ENCODE data around the gene PRDM12.

The PRDM12 gene

GRCh38 chr9:130714586-130715110, 50.3 kb downstream of the PRDM12 start:
- DNase-seq (ENCODE audit: insufficient read length, low spot score) (no peak), FAIRE-seq (no peak)

DNA sequence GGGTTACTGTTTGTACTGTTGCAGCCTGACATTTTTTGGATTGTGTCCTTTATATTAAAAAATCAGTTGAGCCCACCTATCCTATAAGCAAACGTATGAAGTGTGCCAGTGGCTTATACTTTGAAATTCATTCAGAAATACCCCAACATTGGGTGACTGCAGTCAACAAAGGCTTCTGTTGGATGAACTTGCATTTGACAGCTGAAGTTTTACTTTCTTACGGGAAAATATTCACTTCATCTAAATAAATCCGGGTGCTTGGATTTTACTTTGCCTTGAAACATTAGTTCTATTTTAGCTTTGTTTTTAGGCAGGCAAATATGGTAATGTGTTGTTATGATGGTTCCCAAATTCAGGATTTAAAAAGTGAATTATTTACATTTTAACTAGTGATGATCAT, 50.9 kb downstream of the PRDM12 start:
- DNase-seq (ENCODE audit: insufficient read length, low spot score) (no peak), FAIRE-seq (no peak)

GRCh38 chr9:130718562-130718961, 54.2 kb downstream of the PRDM12 start:
- FAIRE-seq: no peak
- no peak for DNase-seq (ENCODE audit: insufficient read length, low spot score)

DNA sequence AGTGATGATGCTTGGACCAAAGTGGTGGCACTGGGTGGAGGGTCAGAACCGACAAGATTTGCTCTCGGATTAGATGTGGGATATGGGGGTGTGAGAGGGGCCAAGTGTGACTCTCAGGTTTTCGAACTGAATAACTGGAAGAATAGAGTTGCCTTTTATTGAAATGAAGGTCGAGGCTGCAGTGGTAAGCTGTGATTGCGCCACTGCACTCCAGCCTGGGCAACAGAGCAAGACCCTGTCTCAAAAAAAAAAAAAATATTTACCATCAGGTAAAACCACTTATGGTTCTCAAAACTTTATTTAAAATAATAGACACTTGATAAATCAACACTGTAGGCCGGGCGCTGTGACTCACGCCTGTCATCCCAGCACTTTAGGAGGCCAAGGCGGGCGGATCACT, 56.4 kb downstream of the PRDM12 start:
- no peak for FAIRE-seq
- DNase-seq (ENCODE audit: insufficient read length, low spot score): no peak

- DNase-seq (ENCODE audit: insufficient read length, low spot score) (no peak), FAIRE-seq (no peak)
Observed at GRCh38 chr9:130728721-130729120, 64.3 kb downstream of the PRDM12 start.

DNA sequence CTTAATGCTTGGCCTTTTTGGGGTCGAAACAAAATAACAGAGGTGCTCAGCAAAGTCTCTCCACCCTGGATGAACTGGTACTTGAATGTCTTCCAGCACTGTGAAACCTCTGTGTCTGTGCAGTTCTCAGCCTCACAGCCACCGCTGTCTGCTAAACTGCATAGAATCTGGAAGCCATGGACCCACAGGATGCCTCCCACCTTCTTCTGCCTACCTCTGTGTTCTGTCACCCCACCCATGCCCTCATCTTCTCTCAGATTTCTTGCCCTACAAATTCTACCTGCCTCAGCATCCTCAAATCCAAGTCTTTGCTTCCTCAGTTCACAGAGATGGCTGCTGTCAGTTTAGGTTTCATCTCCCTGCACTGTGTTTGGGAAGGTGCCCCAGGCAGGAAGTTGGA, 64.8 kb downstream of the PRDM12 start:
- no peak for FAIRE-seq
- no peak for DNase-seq (ENCODE audit: insufficient read length, low spot score)

GRCh38 chr9:130731355-130731754, 67.0 kb downstream of the PRDM12 start:
- FAIRE-seq (no peak), DNase-seq (ENCODE audit: insufficient read length, low spot score) (no peak)

DNA sequence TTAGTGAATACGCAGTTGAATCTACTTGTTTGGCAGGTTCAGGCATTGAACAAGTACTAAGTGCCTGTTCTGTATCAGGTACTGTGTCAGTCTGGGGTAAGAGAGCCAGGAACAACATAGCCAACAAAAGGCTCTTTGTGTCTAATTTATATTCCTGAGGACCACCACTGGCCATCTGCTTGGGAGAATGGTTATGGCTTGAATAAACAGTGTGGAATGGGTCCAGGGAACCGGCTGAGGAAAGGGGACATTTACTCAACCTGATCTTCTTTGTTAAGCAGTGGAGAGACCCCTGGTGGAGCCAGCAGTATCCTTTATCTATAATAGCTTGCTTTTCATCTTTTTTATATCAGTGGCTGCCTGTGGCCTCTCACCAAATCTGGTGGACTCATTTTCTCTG, 67.7 kb downstream of the PRDM12 start:
- FAIRE-seq (no peak), DNase-seq (ENCODE audit: insufficient read length, low spot score) (no peak)
